ENCODE results near the gene SDF4.

GRCh38 chr1:1233567-1233892, 1.7 kb upstream of the SDF4 start:
- TF ChIP-seq CTCF (IDR thresholded peaks at IDR 0.05; ENCODE audit: low read depth, low read length) (no peak), EZH2phosphoT487 (IDR thresholded peaks at IDR 0.05; ENCODE audit: low read depth) (no peak)

All from OCI-LY3 (cell line).